Spleen (tissue), 13 donors: ENCODE results near the gene FCHO2. TPM values are rescaled to one million over a fixed set of nuclear protein-coding genes. Genes with fewer than 3 reads are reported as not detected.

ENCODE experiments used
- DNase-seq: peaks from one replicate; pipeline ENCODE4 v3.0.0-alpha.2; 2020
- H3K27ac ChIP-seq, 8 donors: fragments of 200-600 bp; sonication (generic) in 7 of 8; 1 replicate in 4 of 8; 2 replicates in 4 of 8; pipeline versions ENCODE4 v1.5.0 to v1.8.0; 2016 to 2021; ENCODE audit warnings: inconsistent platforms in 4 of 8, mild to moderate bottlenecking in 4 of 8, moderate library complexity in 1 of 8
- H3K27me3 ChIP-seq, 7 donors: fragments of 200-600 bp; sonication (generic) in 6 of 7; replicated peaks in 1 of 7; 1 replicate in 4 of 7; 2 replicates in 3 of 7; pipeline versions ENCODE4 v1.5.0 to v1.8.0; 2016 to 2021; ENCODE audit warnings: inconsistent platforms in 3 of 7, mild to moderate bottlenecking in 1 of 7
- H3K36me3 ChIP-seq, 6 donors: fragments of 200-600 bp; sonication (generic) in 5 of 6; 1 replicate in 4 of 6; 2 replicates in 2 of 6; pipeline versions ENCODE4 v1.5.0 to v1.8.0; 2016 to 2021; ENCODE audit warnings: inconsistent platforms in 2 of 6
- H3K4me1 ChIP-seq, 6 donors: fragments of 200-600 bp; sonication (generic) in 5 of 6; 1 replicate in 3 of 6; 2 replicates in 3 of 6; pipeline versions ENCODE4 v1.5.0 to v1.8.0; 2016 to 2021; ENCODE audit warnings: inconsistent platforms in 3 of 6
- H3K4me3 ChIP-seq, 8 donors: fragments of 200-600 bp; sonication (generic) in 7 of 8; 1 replicate in 4 of 8; 2 replicates in 4 of 8; pipeline versions ENCODE4 v1.5.0 to v1.8.0; 2016 to 2021; ENCODE audit warnings: inconsistent platforms in 4 of 8, mild to moderate bottlenecking in 4 of 8, moderate library complexity in 2 of 8
- H3K9me3 ChIP-seq, 8 donors: fragments of 200-600 bp; sonication (generic) in 7 of 8; 1 replicate in 4 of 8; 2 replicates in 4 of 8; pipeline versions ENCODE4 v1.5.0 to v1.8.0; 2016 to 2021; ENCODE audit warnings: inconsistent platforms in 4 of 8
- CTCF ChIP-seq, 11 experiments: fragments of 200-600 bp in 7 of 11; fragments of 450-650 bp in 4 of 11; sonication (generic) in 4 of 11; IDR thresholded peaks in 8 of 11; conservative IDR thresholded peaks in 3 of 11; 1 replicate in 7 of 11; 2 replicates in 4 of 11; pipeline versions ENCODE4 v1.4.0 to v1.8.0; 2016 to 2021; ENCODE audit warnings: antibody characterized with exemption in 11 of 11, inconsistent platforms in 4 of 11, mild to moderate bottlenecking in 1 of 11
- POLR2A ChIP-seq, 3 donors: fragments of 450-650 bp; IDR thresholded peaks; one replicate each; pipeline ENCODE4 v1.5.1; 2017; ENCODE audit warnings: antibody characterized with exemption in 3 of 3, mild to moderate bottlenecking in 1 of 3
- POLR2AphosphoS5 ChIP-seq, 3 donors: sonication (generic); formaldehyde crosslinking; IDR thresholded peaks; one replicate each; pipeline ENCODE4 v1.5.1; 2017; ENCODE audit warnings: antibody characterized with exemption in 3 of 3
- WGBS, 5 donors: extraction: QIAGEN DNeasy Blood & Tissue Kit in 3 of 5; methylation state at CpG; one replicate each; pipeline versions ENCODE4 v1.1.5 to v1.1.7; 2013 to 2018; 5-methylcytosine and 5-hydroxymethylcytosine counted together
- intact Hi-C: fragments of 100-400 bp; cut with DNase I; formaldehyde crosslinking; loops from one replicate; pipeline ENCODE4 v1.15.0; 2023; ENCODE audit warnings: low total_unique reads
- long read RNA-seq, 2 donors: transcript quantifications; one replicate each; lab custom pipeline, GENCODE V29; 2026
- polyA plus RNA-seq, 3 donors: library from polyadenylated mRNA; stranded (reverse); fragments of 200-250 nt; gene quantifications; one replicate each; pipeline ENCODE4 v1.2.1, GENCODE V29; 2013
- total RNA-seq, 7 donors: library from RNA; depleted of rRNA in 3 of 7; stranded (reverse); fragments of >200 nt in 3 of 7; fragmentation: NEBNext Ultra II Directional in 4 of 7; extraction: Animal tissue kit (Norgen Biotek cat#: 25700) in 4 of 7; gene quantifications; one replicate each; pipeline versions ENCODE4 v1.1.0 to v1.2.1, GENCODE V29; 2016 to 2021
- donor health status: healthy with polysubstance abuse.
- donor health status: DM: no; HTN: no; CAD: no; lungs with moderate emphysema.
- donor health status: DM: no; HTN: no; CAD: no.
- donor health status: Bipolar disorder and iron deficiency.
- donor health status: healthy.
- donor health status: DM: no; HTN: no; CAD: no.
- donor health status: DM: yes; HTN: yes; CAD: no.

Gene FCHO2
- total RNA-seq, result 10 to 100 TPM; 24.8 to 86.6 (median 51.8) TPM
- 10 to 100 TPM in 1 of 3 donors, 1 to 10 TPM in 2; 5.6 to 12.0 (median 7.9) TPM for polyA plus RNA-seq
- long read RNA-seq, donor 1, result 0 reads
- long read RNA-seq, donor 2, result 0 reads

GRCh38 chr5:72955768-72956323 is at the start of gene FCHO2:
Gene FCHO2 (plus strand): TSS chr5:72956041. CDS start chr5:72956097, 56 bp downstream.
- H3K27ac ChIP-seq, result peak within 1 kb of the TSS; percentile 83 to 97 (median 94)
- DNase-seq, result peak; percentile 100
- H3K9me3 ChIP-seq, result no peaks in the 10 kb centered on the region
- H3K36me3 ChIP-seq, result no peaks in the 10 kb centered on the region
- peaks cover 0 to 57% (median 38%) of the 10 kb centered on the region in 6 donors for H3K4me1 ChIP-seq
- WGBS, 5 donors, result 0 to 1% (median 1%) methylated on average over 16 to 64 of the region's 64 CpGs; no CpG with 5 or more reads in 1 of the 5 donors
- intact Hi-C loops, result no loop called here
- TF ChIP-seq POLR2AphosphoS5 (IDR thresholded peaks at IDR 0.05), result peak; percentile 84 to 93 (median 89)
- peak in 2 of 3 donors; percentile 28 to 77 for TF ChIP-seq POLR2A (IDR thresholded peaks at IDR 0.05)
- TF ChIP-seq CTCF (IDR thresholded peaks at IDR 0.05 in 8 of 11, conservative IDR thresholded peaks at IDR 0.05 in 3 of 11), result peak; percentile 93 to 98 (median 96)
- peak within 1 kb of the TSS; percentile 74 to 92 (median 86) for H3K4me3 ChIP-seq
- peaks cover 0 to 9% (median 0%) of the 10 kb centered on the region in 7 donors for H3K27me3 ChIP-seq

GRCh38 chr5:72906806-72907205 is 49.0 kb upstream of the FCHO2 start:
- intact Hi-C loops, result no loop called here
- Histone ChIP-seq H3K36me3 (peaks cover 3 to 98% (median 71%) of the 10 kb centered on the region in 6 donors), H3K4me3 (no peak overlapping the region), H3K27ac (no peak overlapping the region), H3K27me3 (no peaks in the 10 kb centered on the region), H3K4me1 (no peaks in the 10 kb centered on the region), H3K9me3 (no peaks in the 10 kb centered on the region)
- DNase-seq, result no peak
- no peak for TF ChIP-seq POLR2AphosphoS5 (IDR thresholded peaks at IDR 0.05)
- TF ChIP-seq POLR2A (IDR thresholded peaks at IDR 0.05), result no peak
- TF ChIP-seq CTCF (IDR thresholded peaks at IDR 0.05 in 8 of 11, conservative IDR thresholded peaks at IDR 0.05 in 3 of 11), result no peak

- Histone ChIP-seq H3K27ac (no peak overlapping the region), H3K27me3 (no peaks in the 10 kb centered on the region), H3K4me3 (no peak overlapping the region), H3K9me3 (no peaks in the 10 kb centered on the region), H3K4me1 (no peaks in the 10 kb centered on the region), H3K36me3 (peaks cover 3 to 84% (median 62%) of the 10 kb centered on the region in 6 donors)
- TF ChIP-seq POLR2A (IDR thresholded peaks at IDR 0.05) (no peak), CTCF (IDR thresholded peaks at IDR 0.05 in 8 of 11, conservative IDR thresholded peaks at IDR 0.05 in 3 of 11) (no peak), POLR2AphosphoS5 (IDR thresholded peaks at IDR 0.05) (no peak)
- DNase-seq, result no peak
- intact Hi-C loops, result no loop called here
- WGBS, 5 donors, result 88 to 94% (median 93%) methylated on average over 6 of the region's 6 CpGs
Measured at GRCh38 chr5:72908664-72909063, 47.2 kb upstream of the FCHO2 start.

GRCh38 chr5:72917371-72917776 is 38.5 kb upstream of the FCHO2 start:
- Histone ChIP-seq H3K4me3 (no peak overlapping the region), H3K9me3 (no peaks in the 10 kb centered on the region), H3K36me3 (peaks cover 0 to 4% (median 0%) of the 10 kb centered on the region in 6 donors), H3K27me3 (no peaks in the 10 kb centered on the region), H3K27ac (no peak overlapping the region), H3K4me1 (peaks cover 0 to 14% (median 0%) of the 10 kb centered on the region in 6 donors)
- WGBS, 5 donors, result 90 to 97% (median 94%) methylated on average over 1 of the region's 1 CpG
- intact Hi-C loops, result no loop called here
- no peak for DNase-seq
- TF ChIP-seq POLR2A (IDR thresholded peaks at IDR 0.05) (no peak), CTCF (IDR thresholded peaks at IDR 0.05 in 8 of 11, conservative IDR thresholded peaks at IDR 0.05 in 3 of 11) (no peak), POLR2AphosphoS5 (IDR thresholded peaks at IDR 0.05) (no peak)
